Activated T-helper 2 cell treated with anti-CD3 and anti-CD28 coated beads, Interferon-gamma antibody, Interleukin-2, Interleukin-4, amounts not matched to agents 10 μg/mL and 5 μg/mL and 100 μg/mL, durations not matched to agents 14 hours and 24 hours and 36 hours (primary cell): ENCODE measurements around the gene IRF6. TPM values are rescaled to one million over a fixed set of nuclear protein-coding genes. Genes with fewer than 3 reads are reported as not detected.
"Not testable (repeated sequence)": the region's sequence is repeated elsewhere in the genome, so short reads cannot be mapped to it uniquely, and the experiment has no call there.

Experiments used
- DNase-seq: peaks from one replicate; pipeline ENCODE4 v3.0.0; 2021; ENCODE audit warnings: low spot score
- H3K27ac Mint-ChIP-seq: one replicate; pipeline ENCODE4 v1.8.0; 2021; ENCODE audit warnings: mixed read lengths
- H3K27me3 Mint-ChIP-seq: one replicate; pipeline ENCODE4 v1.8.0; 2021; ENCODE audit warnings: low read depth, mixed read lengths
- H3K36me3 Mint-ChIP-seq: one replicate; pipeline ENCODE4 v1.8.0; 2021; ENCODE audit warnings: low read depth, mixed read lengths
- H3K4me1 Mint-ChIP-seq: one replicate; pipeline ENCODE4 v1.8.0; 2021; ENCODE audit warnings: low read depth, mixed read lengths
- H3K4me3 Mint-ChIP-seq: one replicate; pipeline ENCODE4 v1.8.0; 2021; ENCODE audit warnings: low read depth, mild to moderate bottlenecking, moderate library complexity, mixed read lengths
- H3K9me3 Mint-ChIP-seq: one replicate; pipeline ENCODE4 v1.8.0; 2021; ENCODE audit warnings: mixed read lengths
- intact Hi-C: fragments of 100-400 bp; cut with micrococcal nuclease; formaldehyde crosslinking; loops from one replicate; pipeline ENCODE4 v1.15.1; 2023
- total RNA-seq: library from RNA; stranded (reverse); gene quantifications from 2 replicates; pipeline ENCODE4 v1.2.3, GENCODE V29; 2022

Gene IRF6
- total RNA-seq, 1 donor from 2014 or later, result 0.25 TPM

DNA sequence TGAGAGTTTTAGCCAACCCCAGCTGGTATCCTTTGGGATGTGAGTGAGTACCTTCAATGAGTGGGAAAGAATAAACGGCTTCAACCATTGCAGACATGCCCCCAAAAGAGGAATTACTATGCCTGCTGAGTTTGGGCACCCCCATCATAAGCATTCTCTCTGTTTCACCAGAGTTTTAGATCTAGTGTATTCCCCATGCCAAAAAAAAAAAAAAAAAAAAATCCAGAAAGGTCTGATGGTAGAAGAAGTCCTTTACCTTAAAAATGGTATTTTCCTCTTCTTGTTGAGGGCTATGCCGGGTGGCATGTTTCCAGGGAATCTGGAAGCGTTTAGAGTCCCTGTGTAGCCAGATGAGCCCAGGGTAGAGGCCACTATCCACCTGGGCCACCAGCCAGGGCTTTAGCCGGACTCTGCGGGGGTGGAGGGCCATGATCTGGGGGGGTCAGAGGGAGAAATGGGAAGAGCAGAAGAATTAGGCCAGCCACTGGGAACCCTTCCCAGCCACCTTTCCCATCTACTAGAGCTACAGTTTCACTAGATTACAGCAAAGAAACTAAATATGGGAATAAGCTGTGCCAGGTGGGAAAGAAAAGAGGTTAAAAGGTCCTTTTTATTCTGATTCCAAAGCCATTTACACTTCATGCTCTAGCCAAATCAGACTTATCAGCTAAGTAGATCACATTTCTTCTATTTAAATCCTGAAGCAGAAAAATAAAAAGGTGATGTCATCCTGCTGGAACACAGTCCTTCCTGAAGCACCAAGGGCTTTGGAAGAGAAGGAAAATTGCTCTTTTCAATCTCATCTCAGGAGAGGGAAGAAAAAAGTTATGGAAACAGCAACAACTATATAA is 4.7 kb downstream of the IRF6 start:
- no peaks in the 10 kb centered on the region for H3K9me3 Mint-ChIP-seq
- H3K4me3 Mint-ChIP-seq, result no peak overlapping the region
- no peak overlapping the region for H3K27ac Mint-ChIP-seq
- H3K4me1 Mint-ChIP-seq, result peaks cover 8% of the 10 kb centered on the region
- no peak for DNase-seq
- H3K27me3 Mint-ChIP-seq, result peaks cover 12% of the 10 kb centered on the region
- intact Hi-C loops, result no loop called here
- no peaks in the 10 kb centered on the region for H3K36me3 Mint-ChIP-seq

DNA sequence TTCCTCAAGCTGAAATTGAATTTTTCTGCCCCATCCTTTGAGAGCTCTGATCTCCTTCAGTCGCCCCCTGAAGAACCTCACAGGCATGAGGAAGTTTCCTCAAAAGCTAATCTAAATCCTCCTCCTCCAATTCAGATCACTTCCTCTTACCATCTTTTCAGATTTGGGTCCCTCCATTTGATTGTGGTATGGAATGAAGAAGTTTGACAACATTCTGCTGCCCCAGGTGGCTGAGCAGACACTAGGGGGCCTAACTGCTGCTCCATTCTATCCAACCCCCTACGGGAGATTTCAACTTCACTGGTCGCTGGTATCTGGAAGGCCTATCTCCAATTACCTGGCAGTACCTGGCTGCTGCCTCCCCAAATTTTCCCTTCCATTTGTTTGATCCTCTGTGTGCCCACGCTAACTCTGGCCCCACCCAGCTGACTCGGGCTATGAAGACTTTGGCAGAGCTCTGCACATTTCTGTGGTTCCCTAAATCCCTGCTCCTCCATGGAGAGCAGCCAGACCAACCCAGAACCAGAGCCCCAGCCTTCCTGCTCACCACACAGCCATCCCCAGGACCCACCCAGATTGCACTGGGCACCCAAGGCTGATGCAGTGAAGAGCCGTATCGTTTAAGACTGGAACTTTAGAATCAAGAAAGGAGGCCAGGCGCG is 7.8 kb downstream of the IRF6 start:
- intact Hi-C loops, result no loop called here
- Mint-ChIP-seq H3K4me1 (peaks cover 5% of the 10 kb centered on the region), H3K9me3 (no peaks in the 10 kb centered on the region), H3K4me3 (no peak overlapping the region), H3K27ac (no peak overlapping the region), H3K27me3 (peaks cover 17% of the 10 kb centered on the region), H3K36me3 (no peaks in the 10 kb centered on the region)
- no peak for DNase-seq

DNA sequence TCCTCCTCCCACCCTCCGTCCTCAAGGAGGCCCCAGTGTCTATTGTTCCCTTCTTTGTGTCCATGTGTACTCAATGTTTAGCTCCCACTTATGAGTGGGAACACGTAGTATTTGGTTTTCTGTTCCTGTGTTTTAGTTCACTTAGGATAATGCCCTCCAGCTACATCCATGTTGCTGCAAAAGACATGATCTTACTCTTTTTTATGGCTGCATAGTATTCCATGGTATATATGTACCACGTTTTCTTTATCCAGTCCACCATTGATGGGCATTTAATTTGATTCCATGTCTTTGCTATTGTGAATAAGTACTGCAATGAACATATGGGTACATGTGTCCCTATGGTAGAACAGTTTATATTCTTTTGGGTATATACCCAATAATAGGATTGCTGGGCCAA is 12.2 kb downstream of the IRF6 start:
- H3K9me3 Mint-ChIP-seq, DNase-seq, H3K4me3 Mint-ChIP-seq, H3K27ac Mint-ChIP-seq, H3K36me3 Mint-ChIP-seq, intact Hi-C loops: not testable (repeated sequence)
- Mint-ChIP-seq H3K4me1 (peaks cover 17% of the 10 kb centered on the region), H3K27me3 (peaks cover 15% of the 10 kb centered on the region)

DNA sequence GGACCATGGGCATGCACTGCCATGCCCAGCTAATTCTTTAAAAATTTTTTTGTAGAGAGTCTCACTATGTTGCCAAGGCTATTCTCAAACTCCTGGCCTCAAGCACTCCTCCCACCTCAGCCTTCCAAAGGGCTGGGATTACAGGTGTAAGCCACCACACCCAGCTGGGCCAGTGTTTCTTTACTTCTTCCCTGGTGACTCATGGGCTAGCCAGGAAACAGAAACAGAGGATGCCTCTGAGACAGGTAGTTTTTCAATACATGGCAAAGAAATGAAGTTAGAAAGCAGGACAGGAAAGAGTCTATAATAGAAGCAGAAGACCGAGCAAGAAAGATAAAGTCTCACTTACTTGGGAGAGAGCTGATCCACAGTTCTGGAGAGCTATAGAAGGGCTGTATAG is 14.0 kb downstream of the IRF6 start:
- intact Hi-C loops, result no loop called here
- no peaks in the 10 kb centered on the region for H3K9me3 Mint-ChIP-seq
- H3K4me1 Mint-ChIP-seq, result peaks cover 22% of the 10 kb centered on the region
- H3K36me3 Mint-ChIP-seq, result no peaks in the 10 kb centered on the region
- H3K4me3 Mint-ChIP-seq, result no peak overlapping the region
- no peak overlapping the region for H3K27ac Mint-ChIP-seq
- no peak for DNase-seq
- peaks cover 13% of the 10 kb centered on the region for H3K27me3 Mint-ChIP-seq

DNA sequence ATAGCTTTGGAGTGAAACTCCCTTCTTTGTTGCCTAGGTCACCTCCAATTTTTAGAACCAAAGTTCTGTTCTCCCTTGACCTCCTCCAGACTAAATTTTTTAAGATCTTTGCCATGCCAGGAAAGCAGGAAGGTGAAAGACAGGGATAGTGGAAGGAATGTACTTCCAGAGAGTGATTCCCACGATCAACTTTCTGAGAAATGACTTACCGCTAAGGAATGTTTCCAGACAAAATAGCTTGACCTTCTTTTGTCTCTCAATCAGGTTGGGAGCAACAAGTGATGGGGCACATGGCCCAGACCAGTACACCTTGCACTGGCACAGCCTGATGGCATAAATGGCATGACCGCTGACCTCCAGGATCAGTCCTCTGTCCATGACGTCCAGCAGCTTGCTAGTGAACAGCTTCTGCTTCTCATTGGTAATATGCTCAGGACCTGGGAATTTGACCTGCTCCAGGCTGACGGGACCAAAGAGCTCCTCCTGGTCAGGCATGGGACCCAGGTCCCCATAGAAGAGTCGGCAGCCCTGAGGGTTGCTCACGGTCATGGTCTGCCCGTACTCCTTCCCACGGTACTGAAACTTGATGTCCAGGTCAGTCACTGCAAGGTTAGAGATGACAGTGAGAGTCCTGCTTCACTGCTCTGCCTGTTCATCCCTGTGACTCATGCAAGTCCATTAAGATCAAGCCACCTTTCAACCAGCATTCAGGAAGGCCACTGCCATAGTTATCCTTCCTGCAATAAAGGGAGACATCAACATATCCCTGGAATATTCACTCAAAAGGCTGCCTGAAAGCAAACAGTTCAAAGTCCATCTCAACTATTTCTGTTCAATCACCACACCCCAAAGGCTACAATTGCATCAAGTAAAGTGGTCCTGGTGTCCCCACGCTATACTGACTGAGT is 15.4 kb downstream of the IRF6 start:
- no peak overlapping the region for H3K27ac Mint-ChIP-seq
- H3K9me3 Mint-ChIP-seq, result no peaks in the 10 kb centered on the region
- no peak overlapping the region for H3K4me3 Mint-ChIP-seq
- peaks cover 13% of the 10 kb centered on the region for H3K27me3 Mint-ChIP-seq
- H3K36me3 Mint-ChIP-seq, result no peaks in the 10 kb centered on the region
- H3K4me1 Mint-ChIP-seq, result peaks cover 29% of the 10 kb centered on the region
- intact Hi-C loops, result no loop called here
- DNase-seq, result no peak

DNA sequence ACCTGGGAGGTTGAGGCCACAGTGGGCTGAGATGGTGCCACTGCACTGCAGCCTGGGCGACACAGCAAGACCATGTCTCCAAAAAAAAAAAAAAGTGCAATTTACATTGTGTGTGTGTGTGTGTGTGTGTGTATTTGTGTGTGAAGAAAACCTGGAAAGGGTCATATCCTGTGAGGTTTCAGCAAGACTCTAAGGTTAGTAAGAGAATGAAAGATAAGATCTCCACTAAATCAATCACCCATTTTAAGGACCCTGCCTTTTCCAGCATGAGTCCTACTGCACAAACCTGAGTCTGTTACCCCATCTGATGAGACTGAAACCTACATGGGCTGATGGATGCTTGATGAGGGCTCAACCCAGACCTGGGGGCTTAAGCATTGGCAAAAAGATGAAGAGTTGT is 16.7 kb downstream of the IRF6 start:
- DNase-seq, result no peak
- Mint-ChIP-seq H3K27me3 (peaks cover 7% of the 10 kb centered on the region), H3K36me3 (peaks cover 7% of the 10 kb centered on the region), H3K27ac (no peak overlapping the region), H3K4me1 (peaks cover 37% of the 10 kb centered on the region), H3K4me3 (no peak overlapping the region), H3K9me3 (no peaks in the 10 kb centered on the region)
- intact Hi-C loops, result no loop called here

DNA sequence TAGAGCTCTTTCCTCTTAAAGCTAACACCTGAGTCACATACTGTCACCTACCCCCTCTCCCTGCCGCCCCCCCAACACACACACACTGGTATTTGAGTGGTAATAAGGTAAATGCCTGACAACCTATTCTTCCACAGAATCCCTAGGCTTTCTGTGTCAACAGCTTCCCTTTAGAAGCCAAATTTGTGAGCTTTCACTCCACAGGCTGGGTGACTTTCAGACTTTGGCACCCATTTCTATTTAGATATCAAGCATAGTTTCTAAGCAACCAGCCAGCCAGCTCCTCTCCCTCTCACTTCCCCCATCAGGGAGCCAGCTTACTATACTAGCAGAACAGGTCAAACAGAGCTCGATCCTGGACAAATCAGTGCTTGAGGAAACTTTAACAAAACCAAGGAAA is 18.4 kb downstream of the IRF6 start:
- Mint-ChIP-seq H3K27ac (no peak overlapping the region), H3K27me3 (no peaks in the 10 kb centered on the region), H3K36me3 (peaks cover 15% of the 10 kb centered on the region)

DNA sequence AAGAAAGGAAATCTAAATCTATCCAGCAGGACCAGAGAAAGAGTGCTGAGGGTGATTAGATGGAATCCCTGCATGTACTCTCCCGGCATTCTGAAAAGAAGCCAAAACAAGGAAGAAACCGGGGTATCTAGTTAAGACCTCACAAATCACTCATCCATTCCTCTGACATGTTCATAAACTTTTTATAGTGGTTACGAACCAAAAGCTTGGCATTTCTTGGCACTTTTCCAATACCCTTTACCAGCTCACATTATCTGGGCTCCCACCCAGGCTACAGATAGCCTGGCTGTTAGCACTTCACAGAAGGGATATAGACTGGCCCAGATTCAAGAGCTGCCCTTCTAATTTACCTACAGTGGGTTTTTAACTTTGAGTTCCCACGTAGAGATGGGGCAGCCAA is 19.8 kb downstream of the IRF6 start:
- Mint-ChIP-seq H3K36me3 (peaks cover 25% of the 10 kb centered on the region), H3K27ac (no peak overlapping the region), H3K27me3 (no peaks in the 10 kb centered on the region), H3K9me3 (no peaks in the 10 kb centered on the region), H3K4me3 (no peak overlapping the region), H3K4me1 (peaks cover 52% of the 10 kb centered on the region)
- intact Hi-C loops, result no loop called here
- no peak for DNase-seq

More for the DNA sequence above, 18.4 kb downstream of the IRF6 start:
- intact Hi-C loops, result no loop called here
- DNase-seq, result no peak
- Mint-ChIP-seq H3K4me1 (peaks cover 50% of the 10 kb centered on the region), H3K9me3 (no peaks in the 10 kb centered on the region), H3K4me3 (no peak overlapping the region)

DNA sequence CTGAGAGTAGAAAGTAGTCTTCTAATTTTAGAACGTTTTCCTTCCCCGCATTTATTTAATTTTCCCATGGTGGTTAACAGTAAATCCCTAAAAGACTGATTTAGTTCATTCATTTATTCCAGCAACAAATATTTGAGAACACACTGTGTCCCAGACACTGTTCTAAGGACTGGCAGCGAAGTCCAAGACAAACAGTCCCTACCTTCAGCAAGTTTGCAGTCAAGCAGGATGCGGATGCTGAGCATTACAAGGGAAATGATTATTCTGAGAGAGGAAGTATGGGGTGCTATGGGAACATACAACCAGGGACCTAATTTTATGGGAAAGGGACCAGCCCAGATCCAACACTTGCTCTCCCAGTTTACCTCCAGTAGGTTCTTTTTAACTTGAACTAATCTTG is 20.4 kb downstream of the IRF6 start:
- intact Hi-C loops, result no loop called here
- Mint-ChIP-seq H3K4me3 (no peak overlapping the region), H3K9me3 (no peaks in the 10 kb centered on the region)

DNA sequence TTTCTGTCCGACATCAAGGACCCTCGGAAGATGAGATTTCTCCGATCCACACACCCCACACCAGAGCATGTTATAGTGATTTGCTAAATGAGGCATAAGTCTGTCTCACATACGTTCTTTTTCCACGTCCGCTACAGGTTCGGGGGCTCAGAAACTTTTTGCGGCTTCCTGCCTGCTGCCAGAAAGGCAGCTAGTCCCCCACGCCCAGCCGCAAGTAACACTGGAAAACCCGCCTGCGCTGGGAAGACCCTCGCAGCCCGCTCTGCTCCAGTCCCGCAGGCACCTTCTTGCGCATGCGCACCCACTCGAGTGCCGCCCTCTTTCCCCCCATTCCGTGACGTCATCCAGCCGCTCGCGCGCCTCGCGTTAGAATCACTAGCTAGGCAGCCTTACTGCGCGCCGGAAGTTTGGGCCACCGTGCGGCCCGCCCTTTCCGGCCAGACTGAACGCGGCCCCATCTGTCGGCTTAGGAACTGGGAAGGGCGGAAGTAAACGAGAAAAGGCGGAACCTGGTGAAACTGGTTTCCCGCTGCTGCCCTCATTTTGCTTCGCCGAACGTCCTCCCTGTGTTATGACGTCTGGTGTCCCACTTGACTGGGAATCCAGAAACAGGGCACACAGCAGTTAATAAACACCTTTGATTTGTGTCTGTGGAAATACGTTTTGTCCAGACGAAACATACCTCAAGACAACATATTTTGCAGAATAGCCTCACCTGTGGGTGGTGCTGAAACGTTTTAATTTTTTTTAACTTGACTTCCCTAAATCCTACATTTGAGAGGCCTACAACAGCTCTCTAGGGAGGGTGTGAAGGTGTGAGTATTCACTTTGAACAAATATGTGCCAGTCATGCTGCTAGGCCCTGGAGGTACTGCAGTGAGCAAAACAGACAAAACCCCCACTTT is 21.4 kb downstream of the IRF6 start, which contains the start of gene C1orf74:
Gene C1orf74 (minus strand): TSS at position 295 of the 905 bp plus-strand sequence. CDS start 925 bp downstream, outside the sequence.
- H3K9me3 Mint-ChIP-seq, result no peaks in the 10 kb centered on the region
- peak; percentile 99 for DNase-seq
- H3K27me3 Mint-ChIP-seq, result no peaks in the 10 kb centered on the region
- peaks cover 51% of the 10 kb centered on the region for H3K4me1 Mint-ChIP-seq
- peak within 1 kb of the TSS; percentile 87 for H3K4me3 Mint-ChIP-seq
- intact Hi-C loops, result loop anchor here (1.0 kb wide), 4 partner anchors 15 to 43 kb away; partner anchors contain the start of genes TRAF3IP3 and UTP25
- peaks cover 38% of the 10 kb centered on the region for H3K36me3 Mint-ChIP-seq
- peak within 1 kb of the TSS; percentile 92 for H3K27ac Mint-ChIP-seq

More for the DNA sequence above, 20.4 kb downstream of the IRF6 start:
- Mint-ChIP-seq H3K36me3 (peaks cover 27% of the 10 kb centered on the region), H3K4me1 (peaks cover 52% of the 10 kb centered on the region), H3K27ac (peak overlapping the region; percentile 24), H3K27me3 (no peaks in the 10 kb centered on the region)
- no peak for DNase-seq

DNA sequence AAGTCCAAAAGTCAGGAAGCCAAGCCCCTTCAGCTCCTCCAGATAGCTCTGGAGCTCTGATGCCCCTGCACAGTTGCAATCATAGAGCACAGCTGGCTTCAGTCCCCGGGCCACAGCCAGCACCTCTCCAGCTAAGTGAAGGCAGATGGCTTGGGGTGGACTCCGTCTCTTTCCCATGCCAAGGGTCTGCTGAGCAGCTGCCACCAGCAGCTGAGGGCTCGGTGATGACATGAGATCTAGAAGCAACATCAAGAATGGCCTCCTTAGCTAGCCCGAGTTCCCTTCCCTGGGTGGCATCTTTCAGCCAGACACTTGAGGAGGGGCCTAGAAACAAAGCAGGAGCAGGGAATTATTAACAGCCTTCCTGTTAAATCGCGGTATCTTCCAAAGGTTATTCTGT is 22.6 kb downstream of the IRF6 start:
- H3K4me1 Mint-ChIP-seq, result peaks cover 44% of the 10 kb centered on the region
- intact Hi-C loops, result no loop called here

DNA sequence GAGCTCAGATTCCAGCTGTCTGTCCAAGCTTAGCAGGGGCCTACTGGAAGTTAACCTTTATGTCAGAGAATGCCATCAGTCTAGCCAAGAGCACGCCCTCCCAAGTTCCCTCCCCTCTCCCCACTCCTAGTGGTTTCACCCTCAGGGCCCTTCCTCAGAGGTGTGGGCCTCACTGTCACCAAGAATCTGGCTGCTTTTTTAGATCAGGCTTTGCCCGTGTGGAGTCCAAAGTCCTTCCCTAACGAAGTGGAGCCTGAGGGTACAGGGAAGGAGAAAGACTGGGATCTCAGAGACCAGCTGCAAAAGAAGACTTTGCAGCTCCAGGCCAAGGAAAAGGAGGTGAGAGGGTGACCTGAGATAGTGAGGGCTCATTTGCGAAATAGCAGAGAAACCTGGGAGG is 25.7 kb downstream of the IRF6 start:
- Mint-ChIP-seq H3K27me3 (no peaks in the 10 kb centered on the region), H3K9me3 (no peaks in the 10 kb centered on the region), H3K36me3 (peaks cover 74% of the 10 kb centered on the region), H3K4me3 (no peak overlapping the region), H3K27ac (peak overlapping the region; percentile 71), H3K4me1 (peaks cover 38% of the 10 kb centered on the region)
- intact Hi-C loops, result no loop called here
- no peak for DNase-seq

More for the DNA sequence above, 22.6 kb downstream of the IRF6 start:
- no peak for DNase-seq
- no peaks in the 10 kb centered on the region for H3K27me3 Mint-ChIP-seq
- peak overlapping the region; percentile 87 for H3K4me3 Mint-ChIP-seq
- H3K36me3 Mint-ChIP-seq, result peaks cover 49% of the 10 kb centered on the region
- peak overlapping the region; percentile 92 for H3K27ac Mint-ChIP-seq
- H3K9me3 Mint-ChIP-seq, result no peaks in the 10 kb centered on the region
